NCI-H2196 treated with DMSO at 0.1 percent for 48 hours (cell line): ENCODE measurements around the gene NAALADL1.
"Not testable (repeated sequence)": the region's sequence is repeated elsewhere in the genome, so short reads cannot be mapped to it uniquely, and the experiment has no call there.

Experiments
- DNase-seq: peaks from one replicate; lab custom pipeline; 2025; ENCODE audit not compliant: unreplicated experiment; lab: John Stamatoyannopoulos, UW

NAALADL1 gene

DNA sequence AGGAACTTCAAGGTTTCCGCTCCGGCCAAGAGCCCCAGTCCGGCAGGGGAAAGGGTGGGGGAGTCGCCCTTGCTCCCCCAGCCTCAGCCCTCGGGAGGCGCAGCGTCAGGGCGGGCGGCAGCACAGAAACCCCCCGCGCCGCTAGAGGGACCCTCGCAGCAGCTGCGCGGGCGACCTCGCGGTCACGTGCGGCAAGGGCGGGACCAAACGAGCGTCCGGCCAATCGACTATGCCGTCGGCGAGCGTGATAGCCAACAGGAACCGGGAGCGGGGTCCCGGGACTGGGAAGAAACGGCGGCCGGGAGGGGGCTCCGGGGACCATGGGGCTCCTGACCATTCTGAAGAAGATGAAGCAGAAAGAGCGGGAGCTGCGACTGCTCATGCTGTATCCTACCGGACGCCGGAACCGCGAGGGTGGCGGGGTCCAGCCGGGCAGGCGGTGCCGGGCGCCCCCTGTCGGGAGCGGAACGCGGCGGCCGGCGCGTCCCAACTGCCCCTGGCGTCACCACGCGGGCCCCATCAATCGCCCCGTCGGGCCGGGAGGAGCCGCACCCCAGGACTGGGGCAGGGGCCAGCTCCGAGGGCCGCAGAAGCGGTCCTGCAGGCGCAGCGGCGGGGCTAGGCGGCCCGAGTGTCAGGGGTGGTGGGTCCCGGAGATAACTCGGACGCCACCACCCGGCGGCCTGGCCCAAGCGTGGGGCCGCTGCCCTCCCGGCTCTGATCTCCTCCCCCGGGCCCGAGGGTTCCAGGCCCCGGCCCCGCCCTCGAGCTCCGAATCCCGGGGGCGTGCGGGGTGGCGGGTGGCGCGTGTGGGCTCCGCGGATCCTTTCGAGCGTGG, 44.2 kb downstream of the NAALADL1 start, which contains the start of gene ARL2:
ARL2 (plus strand) TSS at position 273 of the 838 bp plus-strand sequence; CDS start at position 321, 48 bp downstream.
- peak; percentile 70 for DNase-seq

DNA sequence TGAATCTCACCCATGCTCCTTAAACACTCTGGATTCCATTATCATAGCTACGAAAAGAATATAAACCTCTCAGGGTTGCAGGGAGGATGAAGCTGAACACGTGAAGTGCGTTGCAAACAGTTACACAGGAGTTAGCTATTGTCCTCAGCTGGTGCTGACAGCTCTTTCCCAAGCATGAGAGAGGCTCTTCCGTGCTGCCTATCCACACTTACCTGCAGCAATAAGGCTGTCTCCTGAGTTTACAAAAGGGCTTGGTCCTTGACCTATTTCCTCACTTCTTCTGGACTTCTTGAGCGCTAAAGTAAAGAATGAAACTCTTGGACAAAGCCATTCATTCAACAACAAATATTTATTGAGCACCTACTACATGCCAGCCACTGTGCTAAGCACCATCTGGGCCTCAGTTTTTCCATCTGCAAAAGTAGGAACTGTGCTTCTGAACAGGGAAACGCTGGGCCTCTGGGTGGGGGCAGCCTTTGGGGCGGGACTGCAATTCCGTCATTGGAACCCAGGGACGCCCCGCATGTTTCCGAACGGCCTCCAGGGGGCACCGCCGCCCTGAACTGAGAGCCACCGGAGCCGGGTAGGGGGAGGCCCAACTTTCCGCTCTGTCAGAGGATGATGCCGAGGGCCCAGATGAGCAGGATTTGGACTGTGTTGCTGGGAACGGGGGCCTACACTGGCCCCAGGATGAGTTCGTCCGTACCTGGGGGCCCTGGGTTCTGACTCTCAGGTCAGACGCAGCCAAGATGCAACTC, 45.0 kb downstream of the NAALADL1 start:
- peak; percentile 79 for DNase-seq

DNA sequence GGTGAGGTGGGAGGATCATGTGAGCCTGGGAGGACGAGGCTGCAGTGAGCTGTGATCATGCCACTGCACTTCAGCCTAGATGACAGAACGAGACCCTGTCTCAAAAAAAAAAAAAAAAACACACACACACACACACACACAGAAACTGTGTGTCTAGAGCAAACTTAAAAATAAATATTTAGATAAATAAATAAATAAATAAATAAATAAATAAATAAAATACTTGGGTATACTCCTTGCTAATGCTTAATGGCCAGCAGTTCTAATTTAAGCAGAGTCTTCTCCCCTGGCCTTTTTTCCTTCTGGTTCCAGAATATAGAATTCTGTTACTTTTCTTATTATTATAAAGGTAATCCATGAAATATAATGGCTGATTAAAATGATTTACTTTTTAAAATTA, 49.5 kb downstream of the NAALADL1 start:
- DNase-seq = no peak

DNA sequence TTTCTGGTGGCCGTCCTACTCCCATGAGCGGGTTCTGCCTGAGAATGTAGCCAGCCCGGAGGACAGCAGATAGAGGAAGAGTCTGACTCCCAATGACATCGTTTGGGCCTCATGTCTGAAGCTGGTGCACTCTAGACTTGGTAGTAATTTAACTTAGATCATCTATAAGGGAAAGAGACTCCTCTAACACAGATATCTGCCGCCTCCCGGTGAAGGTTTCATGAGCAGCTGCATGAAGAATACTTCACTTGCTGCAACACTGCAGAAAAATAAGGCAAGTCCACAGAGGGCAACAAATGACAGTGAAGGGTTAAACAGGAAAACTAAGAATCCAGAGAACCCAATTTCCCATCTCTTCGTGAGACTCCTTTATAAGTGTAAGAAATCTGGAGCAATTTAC, 50.3 kb downstream of the NAALADL1 start:
- no peak for DNase-seq

DNA sequence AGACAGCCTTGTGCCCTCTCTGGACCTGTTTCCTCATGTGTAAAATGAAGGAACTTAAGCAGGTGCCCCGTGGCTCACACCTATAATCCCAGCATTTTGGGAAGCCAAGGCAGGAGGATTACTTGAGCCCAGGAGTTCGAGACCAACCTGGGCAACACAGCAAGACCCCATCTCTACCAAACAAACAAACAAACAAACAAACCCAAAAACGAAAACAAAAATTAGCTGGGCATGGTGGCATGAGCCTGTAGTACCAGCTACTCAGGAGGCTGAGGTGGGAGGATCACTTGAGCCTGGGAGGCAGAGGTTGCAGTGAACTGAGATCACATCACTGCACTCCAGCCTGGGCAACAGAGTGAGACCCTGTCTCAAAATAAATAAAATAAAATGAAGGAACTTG, 54.4 kb downstream of the NAALADL1 start:
- not testable (repeated sequence) for DNase-seq

DNA sequence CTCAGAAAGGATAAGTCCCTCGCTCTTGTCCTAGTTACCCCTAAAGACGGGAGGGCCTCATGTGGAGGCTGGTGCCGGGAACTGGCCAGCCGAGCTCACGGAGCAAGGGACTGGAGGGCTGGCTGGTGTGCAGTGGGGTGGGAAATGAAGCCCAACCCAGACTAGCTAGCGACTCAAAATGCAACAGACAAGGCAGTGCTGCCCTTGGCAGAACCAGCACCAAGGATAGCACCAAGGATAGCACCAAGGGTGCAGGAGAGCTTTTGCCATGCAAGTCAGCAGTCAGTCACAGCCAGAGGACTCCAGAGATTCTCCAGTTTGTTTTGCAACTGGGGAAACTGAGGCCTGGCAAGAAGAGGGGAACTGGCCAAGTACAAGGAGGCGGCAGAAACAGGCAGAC, 55.1 kb downstream of the NAALADL1 start:
- no peak for DNase-seq

DNA sequence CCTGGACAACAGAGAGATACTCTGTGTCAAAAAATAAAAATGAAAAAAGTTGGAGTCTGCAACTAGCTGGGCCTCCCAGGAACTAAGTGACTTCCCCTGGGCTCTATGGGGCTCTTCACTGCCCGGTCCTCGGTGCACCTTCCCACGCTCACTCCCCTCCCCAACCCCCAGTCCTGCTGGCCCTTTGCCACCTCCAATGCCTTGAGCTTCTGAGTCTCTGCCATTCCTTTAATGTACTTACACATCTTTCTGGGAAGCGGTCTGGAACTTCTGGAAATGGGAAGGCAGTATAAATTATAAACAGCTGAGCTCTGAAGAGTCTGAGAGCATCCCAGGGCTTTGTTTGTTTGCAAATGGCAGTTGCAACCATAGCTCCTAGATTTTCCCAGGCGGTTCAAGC, 55.6 kb downstream of the NAALADL1 start:
- no peak for DNase-seq

DNA sequence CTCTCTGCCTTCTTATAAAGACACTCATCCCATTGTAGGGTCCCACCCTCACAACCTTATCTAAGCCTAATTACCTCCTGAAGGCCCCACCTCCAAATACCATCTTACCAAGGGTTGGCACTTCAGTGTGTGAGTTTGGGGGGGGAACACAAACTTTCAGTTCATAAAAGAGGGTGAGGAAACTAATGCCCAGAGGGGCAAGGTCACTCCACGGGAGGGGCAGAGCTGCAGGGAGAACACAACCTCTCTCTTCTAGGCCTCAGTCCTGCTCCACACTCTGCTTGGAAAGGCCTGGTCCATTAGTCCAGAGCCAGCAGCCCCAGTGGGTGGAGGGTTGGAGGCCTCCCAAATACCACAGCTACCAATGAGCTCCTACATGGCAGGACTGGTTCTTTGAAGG, 58.9 kb downstream of the NAALADL1 start:
- no peak for DNase-seq

DNA sequence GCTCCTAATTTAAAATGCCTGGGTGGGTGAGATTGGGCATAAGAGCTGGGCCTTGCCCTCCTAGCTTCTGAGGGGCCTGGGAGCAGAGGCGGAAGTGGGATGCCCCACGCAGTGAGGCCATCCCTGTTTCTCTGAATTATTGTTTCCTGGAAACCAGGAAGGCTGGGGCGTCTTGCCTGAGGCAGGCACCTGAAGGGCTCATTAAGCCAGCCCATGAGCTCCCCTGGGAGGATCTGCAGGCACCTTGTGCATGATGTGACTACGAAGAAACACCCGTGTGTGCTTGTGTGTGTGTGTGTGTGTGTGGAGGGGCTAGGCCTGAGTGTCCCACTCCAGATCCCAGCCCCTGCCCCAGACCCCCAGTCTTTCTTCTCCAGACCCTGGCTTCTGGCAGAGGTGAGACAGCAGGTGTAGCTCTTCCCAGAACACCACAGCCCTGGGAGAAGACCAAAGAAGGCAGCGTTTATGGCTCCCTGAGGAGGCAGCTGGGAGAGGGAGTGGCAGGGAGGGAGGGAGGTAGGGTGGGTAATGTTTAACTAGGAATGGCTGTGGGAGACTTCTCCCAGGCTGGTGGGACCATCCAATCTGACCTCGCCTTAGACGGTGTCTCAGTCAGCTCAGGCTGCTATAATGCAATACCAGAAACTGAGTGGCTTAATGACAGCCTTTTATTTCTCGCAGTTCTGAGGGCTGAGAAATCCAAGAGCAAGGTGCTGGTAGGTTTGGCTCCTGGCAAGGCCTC, 59.5 kb downstream of the NAALADL1 start:
- DNase-seq = no peak

DNA sequence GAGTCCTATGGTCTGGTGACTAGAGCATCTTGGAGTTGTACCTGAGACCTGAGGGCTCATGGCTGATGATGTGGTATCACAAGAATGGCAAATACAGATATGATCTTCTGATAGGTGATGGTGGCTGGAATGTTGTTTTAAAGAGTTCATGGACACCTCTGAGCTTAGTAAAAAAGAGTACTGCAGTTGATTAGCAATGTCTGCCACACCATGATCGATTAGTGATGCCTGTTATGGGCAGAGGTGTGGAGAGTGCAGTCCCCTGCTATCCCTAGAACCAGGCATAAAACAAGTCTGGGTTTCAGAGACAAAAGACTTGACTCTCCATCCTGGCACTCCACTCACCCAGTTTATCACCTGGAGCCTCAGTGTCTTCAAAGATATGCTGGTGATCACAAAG, 60.2 kb downstream of the NAALADL1 start:
- peak; percentile 18 for DNase-seq

DNA sequence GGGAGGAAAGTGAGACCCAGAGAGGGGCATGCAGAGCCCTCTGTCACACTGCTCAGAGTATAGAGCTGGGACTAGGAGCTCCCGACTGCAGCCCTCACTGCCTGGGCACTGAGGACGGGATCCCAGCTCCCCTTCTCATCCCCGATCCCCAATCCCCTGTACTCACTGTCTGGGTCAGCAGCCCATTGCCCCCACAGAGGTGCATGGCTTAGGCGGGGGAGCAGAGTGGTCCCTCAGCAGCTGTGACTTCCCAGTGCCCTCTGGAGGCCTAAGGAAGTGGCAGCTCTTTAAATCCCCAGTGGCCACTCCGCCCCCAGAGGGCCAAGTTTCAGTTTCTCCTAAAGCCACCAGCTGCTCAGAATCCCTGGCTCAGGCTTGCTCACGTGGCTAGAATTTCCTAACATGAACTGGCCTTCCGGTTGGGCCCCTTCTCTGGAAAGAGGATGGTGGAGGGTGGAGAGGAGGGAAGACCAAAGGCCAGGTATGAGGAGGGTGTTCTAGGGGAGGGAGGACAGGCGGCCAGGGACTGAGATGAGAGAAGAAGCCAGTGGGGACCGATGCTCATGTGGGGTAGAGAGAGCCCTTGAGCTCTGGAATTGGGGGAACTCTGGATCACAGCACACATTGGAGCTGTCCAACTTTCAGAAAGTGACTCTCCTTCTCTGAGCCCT, 61.5 kb downstream of the NAALADL1 start, which contains the start of gene BATF2:
BATF2 (minus strand) TSS at position 262 of the 671 bp plus-strand sequence; CDS start at position 205, 57 bp downstream.
- peak; percentile 93 for DNase-seq

DNA sequence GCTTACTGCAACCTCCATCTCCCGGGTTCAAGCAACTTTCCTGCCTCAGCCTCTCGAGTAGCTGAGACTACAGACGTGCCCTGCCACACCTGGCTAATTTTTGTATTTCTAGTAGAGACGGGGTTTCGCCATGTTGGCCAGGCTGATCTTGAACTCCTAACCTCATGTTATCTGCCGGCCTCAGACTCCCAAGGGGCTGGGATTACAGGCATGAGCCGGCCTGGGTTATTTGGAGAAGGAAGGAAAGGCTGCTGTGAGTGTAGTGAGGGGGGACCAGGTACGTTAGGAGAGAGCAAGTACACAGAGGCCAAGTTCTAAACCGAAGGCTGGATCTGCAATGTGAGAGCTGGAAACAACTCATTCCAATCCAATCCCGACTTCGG, 62.0 kb downstream of the NAALADL1 start:
- no peak for DNase-seq
